ENCODE measurements around the gene CPNE1.

The CPNE1 gene

GRCh38 chr20:35653893-35654292 is 10.8 kb downstream of the CPNE1 start:
- DNase-seq (ENCODE audit: low spot score): no peak

GRCh38 chr20:35653430-35653734 is 11.3 kb downstream of the CPNE1 start:
- DNase-seq (ENCODE audit: low spot score): no peak

- no peak for DNase-seq (ENCODE audit: low spot score)
Observed at GRCh38 chr20:35652641-35653429, 11.9 kb downstream of the CPNE1 start.

GRCh38 chr20:35651958-35652357 is 12.7 kb downstream of the CPNE1 start:
- no peak for DNase-seq (ENCODE audit: low spot score)

- DNase-seq (ENCODE audit: low spot score): no peak
Observed at GRCh38 chr20:35650632-35651031, 14.1 kb downstream of the CPNE1 start.

GRCh38 chr20:35648836-35649235 is 15.9 kb downstream of the CPNE1 start:
- no peak for DNase-seq (ENCODE audit: low spot score)

GRCh38 chr20:35644806-35645205 is 19.9 kb downstream of the CPNE1 start:
- no peak for DNase-seq (ENCODE audit: low spot score)

GRCh38 chr20:35643045-35643444 is 21.7 kb downstream of the CPNE1 start:
- DNase-seq (ENCODE audit: low spot score): no peak

- DNase-seq (ENCODE audit: low spot score): no peak
Observed at GRCh38 chr20:35641743-35642142, 23.0 kb downstream of the CPNE1 start.

GRCh38 chr20:35640724-35641123 is 24.0 kb downstream of the CPNE1 start:
- DNase-seq (ENCODE audit: low spot score): no peak

- DNase-seq (ENCODE audit: low spot score): no peak
Observed at GRCh38 chr20:35638751-35639150, 25.9 kb downstream of the CPNE1 start.

GRCh38 chr20:35637276-35637675 is 27.4 kb downstream of the CPNE1 start:
- DNase-seq (ENCODE audit: low spot score): no peak

- DNase-seq (ENCODE audit: low spot score): no peak
Observed at GRCh38 chr20:35636095-35636494, 28.6 kb downstream of the CPNE1 start.

- DNase-seq (ENCODE audit: low spot score): no peak
Observed at GRCh38 chr20:35635652-35636051, 29.0 kb downstream of the CPNE1 start.

GRCh38 chr20:35632539-35633115 is 32.1 kb downstream of the CPNE1 start:
- no peak for DNase-seq (ENCODE audit: low spot score)

GRCh38 chr20:35630636-35631035 is 34.1 kb downstream of the CPNE1 start:
- DNase-seq (ENCODE audit: low spot score): no peak

- DNase-seq (ENCODE audit: low spot score): no peak
Observed at GRCh38 chr20:35629427-35630145, 35.1 kb downstream of the CPNE1 start.

GRCh38 chr20:35627121-35627520 is 37.6 kb downstream of the CPNE1 start:
- DNase-seq (ENCODE audit: low spot score): no peak

- DNase-seq (ENCODE audit: low spot score): no peak
Observed at GRCh38 chr20:35626386-35627001, 38.2 kb downstream of the CPNE1 start.

GRCh38 chr20:35625584-35626385 is 38.9 kb downstream of the CPNE1 start:
- no peak for DNase-seq (ENCODE audit: low spot score)

GRCh38 chr20:35621560-35621946 is 43.1 kb downstream of the CPNE1 start:
- no peak for DNase-seq (ENCODE audit: low spot score)

Data from hepatic stellate cell (primary cell).